Measurements from ENCODE around the gene ATL2.
"Not testable (repeated sequence)": the region's sequence is repeated elsewhere in the genome, so short reads cannot be mapped to it uniquely, and the experiment has no call there.

ATL2 gene

GRCh38 chr2:38377050-38377828, at the start of gene ATL2:
TSS of gene ATL2 (minus strand) at chr2:38377273. CDS start at chr2:38377260, 13 bp downstream.
- DNase-seq: peak; percentile 87

- no peak for DNase-seq
Observed at GRCh38 chr2:38423763-38424162, 46.7 kb upstream of the ATL2 start.

DNA sequence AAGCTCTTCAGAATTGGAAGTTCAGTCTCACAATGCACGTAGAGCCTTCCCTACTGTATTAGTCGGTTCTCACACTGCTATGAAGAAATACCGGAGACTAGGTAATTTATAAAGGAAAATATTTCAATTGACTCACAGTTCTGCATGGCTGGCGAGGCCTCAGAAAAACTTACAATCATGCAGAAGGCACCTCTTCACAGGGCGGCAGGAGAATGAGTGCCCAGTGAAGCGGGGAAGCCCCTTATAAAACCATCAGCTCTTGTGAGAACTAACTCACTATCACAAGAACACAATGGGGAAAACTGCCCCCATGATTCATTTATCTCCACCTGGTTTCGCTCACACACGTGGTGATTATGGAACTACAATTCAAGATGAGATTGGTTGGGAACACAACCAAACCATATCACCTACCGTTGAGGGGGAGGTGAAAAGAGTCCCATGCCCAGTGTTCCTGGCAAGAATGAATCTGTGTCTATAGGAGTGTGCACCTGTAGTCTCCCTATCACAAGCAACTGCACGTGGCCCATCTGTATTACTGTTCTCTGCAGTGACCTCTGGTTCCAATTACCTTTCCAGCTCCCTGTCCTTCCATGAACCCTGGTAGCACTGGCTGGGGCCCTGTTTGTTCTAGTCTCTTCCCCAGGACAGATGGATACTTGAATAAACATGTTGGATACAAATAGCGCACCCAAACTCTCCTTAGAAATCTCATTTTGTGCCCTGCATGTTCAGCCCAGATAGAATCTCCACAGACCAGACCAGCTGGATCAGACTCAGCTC, 44.4 kb upstream of the ATL2 start:
- no peak for DNase-seq

DNA sequence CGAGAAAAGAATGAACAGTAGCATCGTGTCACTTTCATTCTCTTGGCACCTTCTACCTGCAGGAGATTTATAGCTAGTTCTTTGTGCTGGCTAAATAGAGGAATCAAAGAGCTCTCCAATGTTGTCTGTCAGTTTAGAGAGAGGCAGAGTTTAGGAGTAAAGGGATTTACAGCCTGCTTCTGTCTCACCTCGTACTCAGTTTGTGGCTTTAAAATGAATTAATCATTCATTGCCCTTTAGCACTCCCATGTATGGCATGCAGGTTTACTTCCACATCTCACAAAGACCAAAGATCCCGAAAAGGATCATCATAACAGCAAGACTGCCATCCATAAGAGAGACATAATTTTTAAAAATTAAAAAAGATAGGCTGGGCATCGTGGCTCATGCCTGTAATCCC, 42.4 kb upstream of the ATL2 start:
- DNase-seq: no peak

DNA sequence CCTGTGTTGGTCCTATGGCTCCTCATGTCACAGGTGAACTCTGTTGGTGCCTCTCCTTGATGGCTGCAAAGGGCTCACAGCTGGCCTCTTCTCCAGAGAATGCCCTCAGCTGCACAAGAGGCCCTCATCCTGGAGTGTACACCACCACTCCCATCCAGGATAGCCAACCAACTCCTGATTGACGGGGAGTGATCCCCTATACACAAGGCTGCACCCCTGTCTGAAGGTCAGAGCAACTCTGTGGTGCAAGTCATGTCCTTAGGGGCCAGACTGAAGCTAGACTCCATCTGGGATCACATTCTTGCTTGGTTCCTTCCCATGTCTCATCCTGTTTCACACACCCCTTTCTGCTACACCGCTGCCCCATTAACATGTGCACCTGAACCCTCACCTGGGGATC, 41.7 kb upstream of the ATL2 start:
- no peak for DNase-seq

- no peak for DNase-seq
Observed at GRCh38 chr2:38417745-38418689, 40.9 kb upstream of the ATL2 start.

DNA sequence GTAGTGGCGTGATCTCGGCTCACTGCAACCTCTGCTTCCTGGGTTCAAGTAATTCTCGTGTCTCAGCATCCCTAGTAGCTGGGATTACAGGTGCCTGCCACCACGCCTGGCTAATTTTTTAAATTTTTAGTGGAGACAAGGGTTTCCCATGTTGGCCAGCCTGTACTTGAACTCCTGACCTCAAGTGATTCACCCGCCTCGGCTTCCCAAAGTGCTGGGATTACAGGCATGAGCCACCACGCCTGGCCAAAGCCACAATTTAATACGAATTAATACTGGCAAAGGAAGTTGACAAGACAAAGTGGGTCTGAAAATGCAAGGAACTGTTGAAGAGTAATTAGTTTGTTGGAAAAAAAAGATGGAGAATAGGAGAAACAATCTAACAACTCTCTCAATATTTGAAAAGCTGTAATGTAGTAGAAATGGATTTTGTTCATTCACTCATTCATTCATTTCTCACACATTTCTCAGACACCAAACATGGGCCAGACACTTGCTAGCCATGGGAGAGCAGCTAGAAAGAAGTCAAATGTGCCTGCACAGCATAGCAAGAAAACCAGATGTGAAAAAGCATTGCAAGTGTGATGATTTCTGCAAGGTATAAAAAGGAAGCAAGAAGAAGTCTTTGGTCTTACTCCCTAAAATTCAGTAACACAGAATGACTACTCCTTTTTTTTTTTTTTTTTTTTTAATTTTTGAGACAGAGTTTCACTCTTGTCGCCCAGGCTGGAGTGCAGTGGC, 39.4 kb upstream of the ATL2 start:
- DNase-seq: no peak

DNA sequence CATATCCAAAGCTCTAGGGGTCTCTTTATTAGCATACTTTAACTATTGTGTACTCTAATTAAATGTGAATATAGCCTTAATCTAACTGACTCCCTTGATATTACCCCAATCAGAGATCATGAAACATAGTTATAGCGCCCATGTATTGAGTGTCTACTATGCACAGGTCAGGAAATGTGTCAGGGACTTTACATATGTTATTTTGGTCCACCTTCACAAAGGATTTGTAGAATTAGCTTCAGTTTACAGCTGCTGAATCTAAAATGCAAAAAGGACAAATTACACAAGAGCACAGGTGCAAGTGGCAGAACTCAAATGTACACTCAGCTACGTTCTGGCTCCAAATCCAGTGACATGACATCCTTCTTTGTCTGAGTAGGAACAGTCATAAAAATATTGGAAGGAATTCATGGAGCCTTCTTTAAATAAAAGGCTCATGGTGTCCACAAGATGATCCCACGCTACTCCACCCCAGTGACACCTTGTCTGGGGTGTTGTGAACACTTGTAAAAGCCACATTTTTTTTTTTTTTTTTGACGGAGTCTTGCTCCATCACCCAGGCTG, 38.7 kb upstream of the ATL2 start:
- no peak for DNase-seq

- DNase-seq: no peak
Observed at GRCh38 chr2:38415023-38415422, 38.0 kb upstream of the ATL2 start.

- not testable (repeated sequence) for DNase-seq
Observed at GRCh38 chr2:38412235-38412871, 35.3 kb upstream of the ATL2 start.

DNA sequence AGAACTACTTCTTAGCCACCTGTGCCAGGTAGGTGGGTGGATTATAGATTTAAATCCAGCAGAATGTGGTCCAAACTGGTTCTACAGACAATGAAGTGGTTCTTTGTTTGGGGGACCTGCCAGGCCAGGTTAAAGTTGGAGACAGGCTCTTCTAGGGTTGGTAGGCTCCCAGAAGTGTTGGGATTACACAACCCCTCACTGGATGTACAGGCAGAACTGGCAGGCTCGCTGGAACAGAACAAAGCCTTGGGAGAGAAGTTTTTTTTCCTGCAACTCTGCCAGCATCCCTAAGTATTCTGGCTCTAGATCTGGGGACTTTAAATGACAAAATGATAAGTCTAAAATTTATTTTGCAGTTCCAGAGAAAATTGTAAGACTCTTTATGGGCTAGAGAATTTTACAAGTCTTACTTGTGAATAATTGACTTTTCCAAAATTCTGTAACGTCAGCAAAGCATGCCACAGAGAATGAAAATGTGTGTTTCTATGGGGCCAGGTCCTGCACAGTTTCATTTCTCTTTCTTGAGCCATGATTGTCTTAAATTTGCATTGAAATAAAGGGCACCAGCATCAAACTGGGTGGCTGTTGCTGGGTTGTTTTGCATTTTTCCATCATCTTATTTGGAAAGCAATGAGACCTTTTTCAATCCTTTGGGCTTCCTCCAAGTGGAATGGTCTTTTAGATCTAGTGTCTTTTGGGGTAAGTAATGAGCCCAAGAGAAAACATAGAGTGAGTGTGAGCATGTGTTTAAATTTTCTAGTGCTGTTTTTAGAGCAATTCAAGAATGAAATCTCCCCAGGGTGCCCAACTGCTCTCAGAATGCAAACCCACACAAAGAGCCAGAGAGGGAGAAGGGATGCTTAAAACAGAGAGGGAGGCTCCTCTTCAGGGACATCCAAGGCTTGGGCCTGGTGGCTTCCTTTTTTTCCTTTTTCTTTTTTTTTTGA, 32.4 kb upstream of the ATL2 start:
- no peak for DNase-seq

- DNase-seq: no peak
Observed at GRCh38 chr2:38407111-38407682, 30.1 kb upstream of the ATL2 start.

DNA sequence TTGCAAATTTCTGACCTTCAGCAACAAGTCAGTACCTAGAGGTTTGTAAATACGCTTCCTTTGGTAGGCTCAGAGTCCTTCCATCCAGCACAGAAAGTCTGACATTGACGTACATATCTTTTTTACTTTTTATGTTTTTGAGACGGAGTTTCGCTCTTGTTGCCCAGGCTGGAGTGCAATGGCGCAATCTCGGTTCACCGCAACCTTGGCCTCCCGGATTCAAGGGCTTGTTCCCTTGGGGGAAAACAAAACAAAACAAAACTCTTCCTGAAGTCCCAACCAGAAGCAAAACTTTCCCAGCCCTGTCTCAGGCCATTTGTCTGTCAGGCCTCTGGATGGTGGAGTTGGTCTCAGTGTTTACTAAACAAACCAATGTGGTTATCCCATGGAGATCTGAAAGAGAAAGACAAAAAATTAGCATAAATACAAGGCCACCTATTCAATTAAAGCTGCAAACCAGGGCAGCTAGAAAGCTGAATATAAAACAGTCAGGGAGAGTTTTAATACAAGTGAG, 29.6 kb upstream of the ATL2 start:
- no peak for DNase-seq

DNA sequence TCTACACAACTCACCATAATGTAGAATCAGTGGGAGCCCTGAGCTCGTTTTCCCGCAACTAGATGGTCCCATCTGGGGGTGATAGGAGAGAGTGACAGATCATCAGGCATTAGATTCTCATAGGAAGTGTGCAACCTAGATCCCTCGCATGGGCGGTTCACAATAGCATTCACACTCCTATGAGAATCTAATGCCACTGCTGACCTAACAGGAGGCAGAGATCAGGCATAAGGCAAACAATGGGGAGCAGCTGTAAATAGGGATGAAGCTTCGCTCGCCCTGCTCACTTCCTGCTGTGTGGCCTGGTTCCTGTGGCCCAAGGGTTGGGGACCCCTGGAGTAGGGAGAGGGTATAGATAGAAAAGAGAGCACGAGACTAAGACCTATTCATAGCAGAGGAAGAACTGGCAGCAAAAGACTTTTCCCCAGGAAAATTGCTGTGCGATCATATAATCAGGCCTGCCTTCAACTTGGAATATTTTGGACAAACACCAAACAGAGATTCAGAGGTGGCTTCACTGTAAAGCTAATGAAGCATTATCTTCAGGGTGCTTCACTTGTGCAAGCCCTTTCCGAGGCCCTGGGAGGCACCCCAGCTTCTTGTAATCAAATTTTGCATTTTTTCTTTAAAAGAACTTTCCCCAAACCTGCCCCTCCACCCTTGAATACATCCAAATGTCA, 29.0 kb upstream of the ATL2 start:
- no peak for DNase-seq

DNA sequence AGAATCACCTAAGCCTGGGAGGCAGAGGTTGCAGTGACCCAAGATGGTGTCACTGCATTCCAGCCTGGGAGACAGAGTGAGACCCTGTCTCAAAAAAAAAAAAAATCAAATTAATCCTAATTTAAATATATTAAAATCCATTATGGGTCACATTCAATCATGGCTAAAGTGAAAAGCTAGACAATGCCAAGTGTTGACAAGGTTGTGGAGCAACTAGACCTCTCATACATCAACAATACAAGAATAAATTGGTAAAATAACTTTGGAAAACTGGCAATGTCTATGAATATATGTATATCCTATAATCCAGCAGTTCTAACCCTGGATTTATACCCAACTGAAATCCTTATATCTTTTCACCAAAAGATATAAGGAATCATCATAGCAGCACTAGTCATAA, 23.4 kb upstream of the ATL2 start:
- no peak for DNase-seq

DNA sequence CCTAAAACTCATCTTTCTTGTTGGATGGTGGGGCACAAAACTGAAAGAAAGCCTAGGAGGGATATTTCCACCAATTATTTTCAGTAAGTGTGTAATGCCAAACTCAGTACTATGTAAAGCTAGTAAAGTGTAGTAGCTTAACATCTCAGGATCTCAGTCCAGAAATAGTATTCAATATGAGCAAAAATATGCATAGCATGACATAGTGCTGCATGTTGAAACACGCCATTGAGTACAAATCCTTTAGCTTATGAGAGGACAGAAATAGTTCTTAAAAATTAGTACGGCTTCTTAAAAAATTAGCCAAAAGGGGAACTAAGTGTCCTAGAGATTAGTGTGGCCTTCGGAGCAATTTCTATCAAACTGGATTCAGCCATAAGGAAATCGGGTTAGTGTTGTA, 21.7 kb upstream of the ATL2 start:
- DNase-seq: no peak

GRCh38 chr2:38394903-38395341, 17.8 kb upstream of the ATL2 start:
- DNase-seq: no peak

DNA sequence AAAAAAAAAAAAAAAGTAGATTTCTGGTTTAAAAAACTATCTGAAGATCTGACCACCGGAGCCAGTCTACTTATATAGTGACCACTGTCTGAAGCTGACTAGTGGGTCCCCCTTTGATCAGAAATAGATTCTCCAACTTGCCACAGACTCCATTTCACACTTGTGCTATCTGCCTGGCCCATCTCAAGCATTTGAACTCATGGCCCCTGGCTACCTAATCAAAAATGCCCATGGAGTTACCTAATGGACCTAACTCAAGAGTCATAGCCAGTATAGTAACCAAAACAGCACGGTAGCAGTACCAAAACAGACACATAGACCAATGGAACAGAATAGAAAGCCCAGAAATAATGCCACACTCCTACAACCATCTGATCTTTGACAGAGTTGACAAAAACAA, 17.0 kb upstream of the ATL2 start:
- no peak for DNase-seq

DNA sequence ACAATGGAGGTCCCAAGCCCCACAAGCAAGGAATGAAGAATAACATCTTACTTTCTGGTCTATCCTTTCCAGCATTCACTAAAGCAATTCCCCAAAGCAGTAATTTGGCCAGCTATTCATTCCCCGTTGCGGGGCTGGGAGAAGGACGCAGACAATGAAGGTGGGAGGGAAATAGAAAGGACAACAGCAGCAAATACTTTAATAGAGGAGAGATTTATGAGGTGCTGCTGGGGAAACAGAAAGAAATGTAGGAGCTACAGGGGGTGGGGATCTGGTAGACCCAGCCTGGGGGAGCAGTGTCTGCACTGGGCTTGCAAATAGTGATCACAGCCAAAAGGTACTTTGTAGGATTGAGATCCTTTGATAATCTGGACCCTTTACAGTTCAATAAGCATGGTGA, 13.9 kb upstream of the ATL2 start:
- no peak for DNase-seq
